DND-41 (cell line): ENCODE measurements around the gene AANAT.

ENCODE experiments used
- ATAC-seq: fragments of 200-7000 bp; cut with Tn5 transposase; 3 replicates; pipeline ENCODE4 v1.9.1; 2021; ENCODE audit warnings: low read depth; ENCODE audit not compliant: insufficient read depth
- DNase-seq: peaks from one replicate; pipeline ENCODE4 v3.0.0-alpha.2; 2020
- H2AFZ ChIP-seq: 2 replicates; pipeline ENCODE4 v1.6.0; 2012; ENCODE audit warnings: low read depth, low read length
- H3K27ac ChIP-seq: 2 replicates; pipeline ENCODE4 v1.5.1; 2012; ENCODE audit warnings: low read length, inconsistent platforms
- H3K27me3 ChIP-seq: fragments of 200-600 bp; sonication (generic); 2 replicates; pipeline ENCODE4 v1.6.0; 2012; ENCODE audit warnings: low read length, mild to moderate bottlenecking, inconsistent platforms; ENCODE audit not compliant: insufficient read depth, poor library complexity
- H3K36me3 ChIP-seq: 2 replicates; pipeline ENCODE4 v1.5.1; 2012; ENCODE audit warnings: low read length, inconsistent platforms; ENCODE audit not compliant: insufficient read depth
- H3K4me1 ChIP-seq: 2 replicates; pipeline ENCODE4 v1.5.1; 2012; ENCODE audit warnings: mild to moderate bottlenecking, low read length; ENCODE audit not compliant: insufficient read depth
- H3K4me2 ChIP-seq: 2 replicates; pipeline ENCODE4 v1.6.0; 2012; ENCODE audit warnings: mild to moderate bottlenecking, moderate library complexity, low read length, inconsistent platforms; ENCODE audit not compliant: insufficient read depth
- H3K4me3 ChIP-seq, 2 experiments: fragments of 200-600 bp in 1 of 2; shearing (Covaris generic) in 1 of 2; 2 replicates each; pipeline ENCODE4 v1.5.1; 2012 to 2016; ENCODE audit warnings: inconsistent platforms in 2 of 2, low read length in 2 of 2, mild to moderate bottlenecking in 2 of 2, low read depth in 1 of 2, moderate library complexity in 1 of 2
- H3K79me2 ChIP-seq: 2 replicates; pipeline ENCODE4 v1.6.0; 2012; ENCODE audit warnings: low read length, inconsistent platforms; ENCODE audit not compliant: insufficient read depth
- H3K9ac ChIP-seq: 2 replicates; pipeline ENCODE4 v1.6.0; 2012; ENCODE audit warnings: low read depth, mild to moderate bottlenecking, inconsistent platforms, low read length, moderate library complexity
- H3K9me3 ChIP-seq: 2 replicates; pipeline ENCODE4 v1.5.1; 2012; ENCODE audit warnings: low read length, moderate library complexity, mild to moderate bottlenecking, inconsistent platforms; ENCODE audit not compliant: insufficient read depth, severe bottlenecking
- H4K20me1 ChIP-seq: 2 replicates; pipeline ENCODE4 v1.6.0; 2012; ENCODE audit warnings: low read length; ENCODE audit not compliant: insufficient read depth
- EZH2 ChIP-seq: IDR thresholded peaks from 3 replicates; pipeline ENCODE4 v1.6.1; 2012; ENCODE audit warnings: borderline replicate concordance, low read depth, mild to moderate bottlenecking, moderate library complexity, low read length, inconsistent platforms; ENCODE audit not compliant: severe bottlenecking
- TF ChIP-seq, protein P1 (sequence below): IDR thresholded peaks from 2 replicates; pipeline ENCODE4 v1.5.1; 2012; ENCODE audit warnings: borderline replicate concordance, low read length, moderate library complexity, mild to moderate bottlenecking; ENCODE audit not compliant: poor library complexity, severe bottlenecking; ENCODE audit errors: extremely low read depth

Gene AANAT

DNA sequence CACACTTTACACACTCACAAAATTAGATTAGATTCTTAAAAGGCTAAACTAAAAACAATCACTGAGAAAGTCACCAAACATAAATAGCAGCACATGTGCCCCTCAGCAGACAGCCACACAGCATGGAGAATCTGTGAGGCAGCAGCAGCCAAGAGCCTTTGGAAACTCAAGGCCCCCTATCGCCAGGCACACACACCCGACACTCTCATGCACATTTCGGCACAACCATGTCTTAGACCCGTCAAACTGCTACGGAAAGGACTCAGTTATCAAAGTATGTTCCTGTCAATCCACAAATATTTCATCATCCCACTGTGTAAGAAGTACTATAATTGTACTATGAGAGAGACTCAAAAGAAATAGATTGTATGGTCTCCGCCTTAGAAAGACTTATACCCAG, 35.4 kb upstream of the AANAT start:
- H3K79me2 ChIP-seq: peaks cover 83% of the 10 kb centered on the region
- H3K9me3 ChIP-seq: no peaks in the 10 kb centered on the region
- H3K4me2 ChIP-seq: no peak overlapping the region
- H3K36me3 ChIP-seq: peaks cover 6% of the 10 kb centered on the region; the same call in 1 of the 2 replicates
- H4K20me1 ChIP-seq: peaks cover 44% of the 10 kb centered on the region
- TF ChIP-seq, protein P1, sequence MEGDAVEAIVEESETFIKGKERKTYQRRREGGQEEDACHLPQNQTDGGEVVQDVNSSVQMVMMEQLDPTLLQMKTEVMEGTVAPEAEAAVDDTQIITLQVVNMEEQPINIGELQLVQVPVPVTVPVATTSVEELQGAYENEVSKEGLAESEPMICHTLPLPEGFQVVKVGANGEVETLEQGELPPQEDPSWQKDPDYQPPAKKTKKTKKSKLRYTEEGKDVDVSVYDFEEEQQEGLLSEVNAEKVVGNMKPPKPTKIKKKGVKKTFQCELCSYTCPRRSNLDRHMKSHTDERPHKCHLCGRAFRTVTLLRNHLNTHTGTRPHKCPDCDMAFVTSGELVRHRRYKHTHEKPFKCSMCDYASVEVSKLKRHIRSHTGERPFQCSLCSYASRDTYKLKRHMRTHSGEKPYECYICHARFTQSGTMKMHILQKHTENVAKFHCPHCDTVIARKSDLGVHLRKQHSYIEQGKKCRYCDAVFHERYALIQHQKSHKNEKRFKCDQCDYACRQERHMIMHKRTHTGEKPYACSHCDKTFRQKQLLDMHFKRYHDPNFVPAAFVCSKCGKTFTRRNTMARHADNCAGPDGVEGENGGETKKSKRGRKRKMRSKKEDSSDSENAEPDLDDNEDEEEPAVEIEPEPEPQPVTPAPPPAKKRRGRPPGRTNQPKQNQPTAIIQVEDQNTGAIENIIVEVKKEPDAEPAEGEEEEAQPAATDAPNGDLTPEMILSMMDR: no peak
- TF ChIP-seq EZH2: no peak
- no peaks in the 10 kb centered on the region for H3K4me1 ChIP-seq
- no peak overlapping the region for H2AFZ ChIP-seq
- no peaks in the 10 kb centered on the region for H3K27me3 ChIP-seq
- H3K4me3 ChIP-seq: no peak overlapping the region
- H3K9ac ChIP-seq: no peak overlapping the region
- DNase-seq: no peak
- H3K27ac ChIP-seq: no peak overlapping the region
- ATAC-seq: no peak

DNA sequence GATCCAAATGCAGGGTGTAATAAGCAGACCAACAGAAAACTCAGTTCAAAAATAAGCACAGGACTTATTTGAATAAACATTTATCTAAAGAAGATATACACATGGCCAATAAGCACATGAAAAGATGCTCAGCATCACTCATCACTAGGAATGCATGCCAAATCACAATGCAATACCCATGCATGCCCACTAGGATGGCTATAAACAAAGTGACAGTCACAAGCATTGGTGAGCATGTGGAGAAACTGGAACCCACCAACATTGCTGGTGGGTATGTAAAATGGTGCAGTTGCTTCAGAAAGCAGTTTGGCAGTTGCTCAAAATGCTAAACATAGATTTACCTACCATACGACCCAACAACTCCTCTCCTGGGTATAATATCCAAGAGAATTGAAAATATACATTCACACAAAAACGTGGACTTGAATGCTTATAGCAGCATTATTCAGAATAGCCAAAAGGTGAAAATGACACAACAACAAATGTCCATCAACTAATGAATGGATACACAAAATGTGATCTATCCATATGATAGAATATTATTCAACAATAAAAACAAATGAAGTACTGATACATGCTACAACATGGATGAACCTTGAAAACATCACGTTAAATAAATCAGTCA, 34.6 kb upstream of the AANAT start:
- Histone ChIP-seq H3K27ac (no peak overlapping the region), H3K27me3 (no peaks in the 10 kb centered on the region), H3K4me2 (no peak overlapping the region), H3K4me1 (no peaks in the 10 kb centered on the region), H3K9me3 (no peaks in the 10 kb centered on the region), H4K20me1 (peaks cover 48% of the 10 kb centered on the region), H3K9ac (no peak overlapping the region), H2AFZ (no peak overlapping the region), H3K4me3 (no peak overlapping the region), H3K79me2 (peaks cover 83% of the 10 kb centered on the region), H3K36me3 (peaks cover 6% of the 10 kb centered on the region; the same call in 1 of the 2 replicates)
- no peak for TF ChIP-seq EZH2
- TF ChIP-seq, protein P1: peak; percentile 63
- ATAC-seq: peak; percentile 53; the same call in 1 of the 3 replicates
- no peak for DNase-seq

DNA sequence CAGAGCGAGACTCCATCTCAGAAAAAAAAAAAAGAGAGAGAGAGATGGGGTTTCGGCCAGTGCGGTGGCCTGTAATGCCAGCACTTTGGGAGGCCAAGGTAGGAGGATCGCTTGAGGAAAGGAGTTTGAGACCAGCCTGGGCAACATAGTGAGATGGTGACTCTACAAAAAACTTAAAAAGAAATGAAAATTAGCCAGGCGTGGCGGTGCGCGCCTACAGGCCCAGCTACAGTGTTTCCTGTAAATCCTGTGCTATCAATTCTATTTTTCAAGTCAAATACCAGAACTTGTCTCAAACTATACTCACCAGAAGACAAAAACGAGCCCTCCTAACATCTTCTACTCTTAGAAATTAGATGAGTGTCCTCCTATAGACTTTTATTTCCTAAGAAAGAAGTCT, 33.7 kb upstream of the AANAT start:
- Histone ChIP-seq H3K4me2 (no peak overlapping the region), H3K79me2 (peaks cover 86% of the 10 kb centered on the region)

More for the DNA sequence above, 33.7 kb upstream of the AANAT start:
- H3K4me3 ChIP-seq: no peak overlapping the region
- H3K27ac ChIP-seq: no peak overlapping the region
- no peak for TF ChIP-seq EZH2
- TF ChIP-seq, protein P1: no peak
- ATAC-seq (no peak), DNase-seq (no peak)
- no peak overlapping the region for H2AFZ ChIP-seq
- no peak overlapping the region for H3K9ac ChIP-seq
- no peaks in the 10 kb centered on the region for H3K27me3 ChIP-seq
- peaks cover 56% of the 10 kb centered on the region for H4K20me1 ChIP-seq
- H3K9me3 ChIP-seq: no peaks in the 10 kb centered on the region
- no peaks in the 10 kb centered on the region for H3K4me1 ChIP-seq
- H3K36me3 ChIP-seq: peaks cover 6% of the 10 kb centered on the region; the same call in 1 of the 2 replicates
